ENCODE measurements around the gene STYXL1.

Gene STYXL1

GRCh38 chr7:75951506-75951905, 96.3 kb downstream of the STYXL1 start:
- peaks cover 8 to 15% of the 10 kb centered on the region in 2 donors for H3K4me1 Mint-ChIP-seq (ENCODE audit: low read depth in 2 of 2)
- no peaks in the 10 kb centered on the region for H3K27me3 Mint-ChIP-seq
- ATAC-seq (replicated peaks), result peak; percentile 16
- H3K36me3 Mint-ChIP-seq (ENCODE audit: insufficient read depth), result peaks cover 12% of the 10 kb centered on the region
- H3K4me3 Mint-ChIP-seq, result no peak overlapping the region
- H3K9me3 Mint-ChIP-seq, result no peaks in the 10 kb centered on the region
- no peak for DNase-seq
- H3K27ac Mint-ChIP-seq, result no peak overlapping the region

DNA sequence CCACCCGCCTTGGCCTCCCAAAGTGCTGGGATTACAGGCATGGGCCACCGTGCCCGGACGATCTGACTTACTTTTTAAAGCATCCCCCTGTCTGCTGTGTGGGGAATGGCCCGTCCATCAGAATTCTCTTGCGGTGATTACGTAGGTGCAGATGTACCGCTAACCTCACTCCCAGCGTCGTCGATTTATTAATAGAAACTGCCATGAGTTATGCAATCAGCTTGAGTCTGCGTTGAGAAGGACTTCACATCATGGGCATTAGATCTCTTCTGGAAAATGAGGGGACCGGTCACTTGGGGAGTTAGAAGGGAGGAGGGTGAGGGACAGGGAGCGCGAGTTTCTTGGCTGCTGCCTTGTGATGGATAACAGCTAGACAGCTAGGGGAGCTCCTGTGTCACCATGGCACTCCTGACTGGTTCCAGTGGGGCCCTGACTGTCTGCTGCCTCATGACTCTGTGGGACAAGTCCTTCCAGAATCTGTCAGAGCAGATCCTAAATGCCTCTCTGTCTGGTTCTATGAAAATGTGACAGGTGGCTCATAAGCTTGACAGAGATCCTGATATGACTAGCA, 97.6 kb downstream of the STYXL1 start:
- no peak overlapping the region for H3K27ac Mint-ChIP-seq
- H3K36me3 Mint-ChIP-seq (ENCODE audit: insufficient read depth), result peaks cover 12% of the 10 kb centered on the region
- ATAC-seq (replicated peaks), result no peak
- H3K4me3 Mint-ChIP-seq, result no peak overlapping the region
- peaks cover 10 to 22% of the 10 kb centered on the region in 2 donors for H3K4me1 Mint-ChIP-seq (ENCODE audit: low read depth in 2 of 2)
- no peaks in the 10 kb centered on the region for H3K27me3 Mint-ChIP-seq
- no peaks in the 10 kb centered on the region for H3K9me3 Mint-ChIP-seq
- DNase-seq, result no peak

GRCh38 chr7:75948179-75948578, 99.6 kb downstream of the STYXL1 start:
- H3K27ac Mint-ChIP-seq, result peak overlapping the region in 1 of 2 donors; percentile 74
- peaks cover 6% of the 10 kb centered on the region for H3K36me3 Mint-ChIP-seq (ENCODE audit: insufficient read depth)
- no peak overlapping the region for H3K4me3 Mint-ChIP-seq
- H3K27me3 Mint-ChIP-seq, result no peaks in the 10 kb centered on the region
- no peaks in the 10 kb centered on the region for H3K9me3 Mint-ChIP-seq
- H3K4me1 Mint-ChIP-seq (ENCODE audit: low read depth in 2 of 2), result peaks cover 9 to 22% of the 10 kb centered on the region in 2 donors
- ATAC-seq (replicated peaks) (no peak), DNase-seq (no peak)

All from effector memory CD8-positive, alpha-beta T cell (primary cell).